RCC 7860 (cell line): ENCODE results near the gene PLCXD1.
"Not testable (repeated sequence)": the region's sequence is repeated elsewhere in the genome, so short reads cannot be mapped to it uniquely, and the experiment has no call there.

Experiments used
- DNase-seq: peaks from one replicate; pipeline ENCODE4 v3.0.0-alpha.2; 2015; ENCODE audit warnings: low spot score
- FAIRE-seq: peaks from 2 replicates; lab custom pipeline; 2012; peaks lifted over from hg19 to GRCh38; lab: Jason Lieb, UNC

The PLCXD1 gene

DNA sequence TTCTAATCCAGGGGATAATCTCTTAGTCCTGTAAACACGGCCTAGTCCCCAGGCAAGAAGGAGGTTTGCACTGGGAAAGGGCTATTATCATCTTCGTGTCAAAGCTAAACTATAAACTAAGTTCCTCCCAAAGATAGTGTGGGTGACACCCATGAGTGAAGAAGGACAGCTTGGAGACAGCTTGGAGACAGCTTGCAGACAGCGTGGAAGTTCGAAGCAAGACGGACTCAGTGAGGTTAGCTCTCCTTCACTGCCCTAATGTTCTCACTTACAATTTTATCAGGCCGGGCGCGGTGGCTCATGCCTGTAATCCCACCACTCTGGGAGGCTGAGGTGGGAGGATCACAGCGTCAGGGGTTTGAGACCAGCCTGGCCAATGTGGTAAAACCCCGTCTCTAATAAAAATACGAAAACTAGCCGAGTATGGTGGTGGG is 19.2 kb upstream of the PLCXD1 start:
- DNase-seq (no peak), FAIRE-seq (no peak)

DNA sequence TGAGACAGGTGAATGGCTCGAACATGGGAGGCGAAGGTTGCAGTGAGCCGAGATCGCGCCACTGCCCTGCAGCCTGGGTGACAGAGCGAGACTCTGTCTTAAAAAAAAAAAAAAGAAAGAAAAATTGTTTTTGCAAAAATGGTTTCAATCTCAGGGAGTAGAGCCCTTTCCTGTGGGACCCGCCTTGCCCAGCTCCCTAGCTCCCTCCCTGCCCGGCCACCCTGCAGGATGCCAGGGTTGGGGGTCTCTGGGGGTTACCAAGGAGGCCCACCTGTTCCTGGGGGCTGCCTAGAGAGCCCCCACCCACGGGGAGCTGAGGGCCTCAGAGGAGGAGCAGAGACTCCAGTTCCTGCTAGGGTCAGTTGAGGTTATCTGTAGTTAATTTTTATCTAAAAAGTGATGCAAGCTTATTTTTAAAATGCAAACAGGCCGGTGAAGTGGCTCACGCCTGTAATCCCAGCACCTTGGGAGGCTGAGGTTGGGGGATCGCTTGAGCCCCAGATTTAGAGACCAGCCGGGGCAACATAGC is 18.7 kb upstream of the PLCXD1 start:
- no peak for FAIRE-seq
- peak; percentile 20 for DNase-seq

DNA sequence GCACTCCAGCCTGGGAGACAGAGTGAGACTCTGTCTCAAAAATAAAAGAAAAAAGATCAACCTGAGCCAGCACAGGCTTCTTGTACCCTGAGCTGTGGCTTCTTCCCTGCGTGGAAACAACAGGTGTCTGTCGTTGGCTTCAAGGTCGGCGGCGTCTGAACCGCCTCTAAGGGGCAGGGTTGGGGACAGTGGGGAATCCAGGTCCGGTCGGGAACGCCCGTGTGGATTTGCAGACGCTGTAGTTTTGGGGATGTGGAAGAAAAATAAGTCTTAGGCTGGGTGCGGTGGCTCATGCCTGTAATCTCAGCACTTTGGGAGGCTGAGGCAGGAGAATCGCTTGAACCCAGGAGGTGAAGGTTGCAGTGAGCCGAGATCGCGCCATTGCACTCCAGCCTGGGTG is 17.2 kb upstream of the PLCXD1 start:
- FAIRE-seq, DNase-seq: not testable (repeated sequence)

DNA sequence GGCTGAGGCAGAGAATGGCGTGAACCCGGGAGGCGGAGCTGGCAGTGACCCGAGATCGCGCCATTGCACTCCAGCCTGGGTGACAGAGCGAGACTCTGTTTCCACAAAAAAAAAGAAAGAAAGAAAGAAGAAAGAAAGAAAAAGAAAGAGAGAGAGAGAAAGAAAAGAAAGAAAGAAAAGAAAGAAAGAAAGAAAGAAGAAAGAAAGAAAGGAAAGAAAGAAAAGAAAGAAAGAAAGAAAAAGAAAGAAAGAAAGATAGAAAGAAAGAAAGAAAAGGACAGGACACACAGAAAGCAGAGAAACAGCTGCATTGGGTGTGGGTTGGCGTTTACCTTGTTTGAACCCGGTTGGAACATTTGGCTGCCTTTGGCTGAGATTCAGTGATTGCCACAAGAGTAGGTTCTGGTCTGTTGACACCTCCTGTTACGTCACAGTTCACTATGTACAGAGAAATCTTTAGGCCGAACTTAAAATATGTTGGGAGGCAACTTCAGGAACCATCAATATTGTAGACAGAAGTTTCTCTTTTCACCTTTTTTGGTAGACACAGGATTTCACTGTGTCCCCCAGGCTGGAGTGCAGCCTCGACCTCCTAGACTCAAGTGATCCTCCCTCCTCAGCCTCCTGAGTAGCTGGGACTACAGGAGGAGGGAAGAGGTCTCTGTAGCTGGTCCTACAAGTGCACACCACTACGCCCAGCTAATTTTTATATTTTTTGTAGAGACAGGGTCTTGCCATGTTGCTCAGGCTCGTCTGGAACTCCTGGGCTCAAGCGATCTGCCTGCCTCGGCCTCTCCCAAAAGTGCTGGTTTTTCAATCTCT is 16.3 kb upstream of the PLCXD1 start:
- FAIRE-seq, result no peak
- no peak for DNase-seq

DNA sequence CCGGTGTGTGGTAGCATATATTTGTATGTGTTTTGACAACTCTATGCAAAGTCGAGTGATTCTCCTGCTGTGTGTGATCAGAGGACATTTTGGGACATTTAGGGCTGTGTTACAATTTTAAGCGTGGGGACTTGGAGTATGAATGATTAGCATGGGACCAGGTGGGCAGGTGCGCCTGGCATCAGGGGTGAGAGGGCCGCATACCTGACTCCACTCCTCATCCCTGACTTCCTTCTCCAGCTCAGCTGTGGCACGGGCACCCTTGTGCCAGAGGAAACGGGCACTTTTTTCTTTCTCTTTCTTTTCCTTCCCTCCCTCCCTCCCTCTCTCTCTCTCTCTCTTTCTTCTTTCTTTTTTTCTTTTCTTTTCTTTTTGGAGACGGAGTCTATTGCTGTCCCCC is 15.7 kb upstream of the PLCXD1 start:
- DNase-seq (no peak), FAIRE-seq (no peak)

DNA sequence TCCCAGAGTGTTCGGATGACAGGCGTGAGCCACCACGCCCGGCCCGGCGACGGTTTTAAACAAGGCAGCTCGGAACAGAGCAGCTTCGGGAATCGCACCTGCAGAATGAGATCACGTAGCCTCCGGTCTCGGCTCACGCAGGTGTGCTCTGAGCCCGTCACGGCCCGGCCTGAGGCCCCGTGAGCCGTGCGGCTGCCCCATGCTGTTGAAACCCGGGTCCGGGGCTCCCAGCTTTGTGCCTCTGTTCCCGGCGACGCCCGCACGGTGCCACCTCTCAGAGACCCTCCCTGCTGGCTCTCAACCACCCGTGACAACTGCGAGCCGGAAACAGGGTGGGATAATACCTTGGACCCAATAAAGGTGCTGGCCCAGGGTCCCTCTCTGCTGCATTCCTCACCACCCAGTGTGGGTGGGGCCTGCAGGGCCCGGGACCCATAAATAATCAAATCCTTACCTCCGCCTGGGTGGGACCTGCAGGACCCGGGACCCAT is 13.4 kb upstream of the PLCXD1 start:
- FAIRE-seq, result no peak

DNA sequence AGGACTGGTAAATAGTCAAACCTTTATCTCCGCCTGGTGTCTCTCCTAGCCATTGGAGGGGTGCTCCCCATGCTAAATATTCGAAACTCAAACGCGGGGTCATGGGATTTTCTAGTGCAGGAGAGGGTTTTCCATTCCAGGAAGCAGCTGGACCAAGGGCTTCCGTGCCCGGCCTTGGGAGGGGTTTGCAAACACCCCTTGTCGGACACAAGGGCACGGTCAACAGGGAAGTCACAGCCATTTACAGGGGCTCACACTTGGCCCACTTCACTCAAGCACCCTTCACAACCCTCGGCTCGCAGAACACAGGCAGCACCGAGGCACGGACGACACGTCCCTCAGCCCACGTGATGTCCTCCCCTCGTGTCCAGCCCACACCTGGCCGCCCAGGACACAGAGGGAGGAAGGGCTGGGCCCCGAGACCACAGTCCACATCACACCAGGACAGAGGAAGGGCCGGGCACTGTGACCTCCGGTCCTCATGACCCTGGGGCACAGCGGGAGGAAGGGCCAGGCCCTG is 10.3 kb upstream of the PLCXD1 start:
- FAIRE-seq (no peak), DNase-seq (no peak)

More for the DNA sequence above, 13.4 kb upstream of the PLCXD1 start:
- DNase-seq, result no peak

DNA sequence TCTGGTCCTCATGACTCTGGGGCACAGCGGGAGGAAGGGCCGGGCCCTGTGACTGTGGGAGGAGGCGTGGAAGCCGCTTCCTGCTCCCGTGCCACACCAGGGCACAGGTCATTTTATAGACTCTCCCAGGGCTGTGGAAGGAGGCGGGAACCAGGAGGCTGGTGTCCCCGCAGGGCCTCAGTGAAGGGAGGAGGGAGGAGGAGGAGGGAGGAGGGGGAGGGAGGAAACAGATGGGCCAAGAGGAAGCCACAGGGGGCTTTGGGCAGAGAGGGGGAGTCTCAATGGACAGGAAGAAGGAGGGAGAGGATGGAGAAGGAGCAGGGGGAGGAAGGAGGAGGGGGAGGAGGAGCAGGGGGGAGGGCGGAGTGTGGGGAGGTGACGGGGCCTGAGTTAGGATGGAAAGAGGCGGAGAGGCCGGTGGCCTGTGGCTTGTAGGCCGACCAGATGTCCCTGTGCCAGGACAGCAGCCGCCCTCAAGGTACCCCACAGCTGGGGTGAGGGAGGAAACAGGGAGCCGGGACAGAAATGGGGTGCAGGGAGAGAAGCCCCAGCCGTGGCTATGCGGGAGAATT is 6.2 kb upstream of the PLCXD1 start:
- no peak for DNase-seq
- no peak for FAIRE-seq

DNA sequence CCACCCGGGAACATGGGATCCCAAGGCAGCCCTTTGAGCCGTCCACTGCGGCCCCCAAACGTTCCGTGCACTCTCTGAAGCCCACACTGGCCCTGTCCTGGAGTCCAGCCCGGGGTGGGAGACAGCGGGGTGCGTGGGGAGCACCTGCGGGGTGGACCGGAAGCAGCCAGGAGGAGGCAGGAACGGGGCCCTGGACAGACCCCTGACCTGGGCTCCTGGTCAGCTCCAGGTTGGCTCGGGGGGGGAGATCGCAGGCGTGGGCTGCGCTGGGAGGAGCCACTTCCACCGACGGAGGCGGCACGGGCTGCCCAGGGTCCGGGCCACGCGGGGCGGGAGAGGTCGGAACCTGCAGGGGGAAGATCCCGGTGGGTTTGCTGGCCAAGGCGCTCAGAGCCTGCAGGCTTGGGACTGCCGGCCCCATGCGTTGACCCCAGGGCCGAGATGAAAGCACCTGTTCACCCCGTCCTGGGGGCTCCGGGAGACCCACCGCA is 5.7 kb upstream of the PLCXD1 start:
- DNase-seq, result no peak
- no peak for FAIRE-seq

DNA sequence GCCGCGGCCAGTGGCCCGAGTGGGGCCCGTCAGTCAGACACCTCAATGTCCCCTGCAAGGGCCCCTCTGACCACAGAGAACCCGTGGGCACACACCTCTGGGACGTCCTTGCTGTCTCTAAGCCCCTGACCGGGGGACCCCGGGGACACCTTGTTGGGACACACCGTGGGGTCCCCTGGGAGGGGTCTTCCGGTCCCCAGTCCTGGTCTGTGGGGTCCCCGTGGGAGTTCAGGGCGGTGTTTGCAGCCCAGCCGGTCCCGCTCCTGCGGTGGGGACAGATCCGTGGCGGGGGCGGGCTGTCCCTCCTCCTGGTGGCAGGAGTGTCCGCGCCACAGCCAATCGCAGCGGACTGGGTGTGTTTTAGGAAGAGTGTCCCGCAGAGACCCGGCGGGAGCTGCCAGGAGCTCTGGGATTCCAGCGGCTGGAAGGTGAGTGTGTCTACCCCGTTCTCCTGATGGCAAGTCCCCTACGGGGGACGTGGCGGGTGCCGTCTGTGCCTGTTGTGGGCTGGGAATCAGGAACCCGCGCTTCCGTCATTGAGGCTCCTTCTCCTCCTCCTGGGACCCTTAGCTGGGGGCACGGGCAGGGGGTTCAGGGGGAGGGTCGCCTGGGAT is 5.1 kb upstream of the PLCXD1 start:
- FAIRE-seq (no peak), DNase-seq (peak; percentile 40)

DNA sequence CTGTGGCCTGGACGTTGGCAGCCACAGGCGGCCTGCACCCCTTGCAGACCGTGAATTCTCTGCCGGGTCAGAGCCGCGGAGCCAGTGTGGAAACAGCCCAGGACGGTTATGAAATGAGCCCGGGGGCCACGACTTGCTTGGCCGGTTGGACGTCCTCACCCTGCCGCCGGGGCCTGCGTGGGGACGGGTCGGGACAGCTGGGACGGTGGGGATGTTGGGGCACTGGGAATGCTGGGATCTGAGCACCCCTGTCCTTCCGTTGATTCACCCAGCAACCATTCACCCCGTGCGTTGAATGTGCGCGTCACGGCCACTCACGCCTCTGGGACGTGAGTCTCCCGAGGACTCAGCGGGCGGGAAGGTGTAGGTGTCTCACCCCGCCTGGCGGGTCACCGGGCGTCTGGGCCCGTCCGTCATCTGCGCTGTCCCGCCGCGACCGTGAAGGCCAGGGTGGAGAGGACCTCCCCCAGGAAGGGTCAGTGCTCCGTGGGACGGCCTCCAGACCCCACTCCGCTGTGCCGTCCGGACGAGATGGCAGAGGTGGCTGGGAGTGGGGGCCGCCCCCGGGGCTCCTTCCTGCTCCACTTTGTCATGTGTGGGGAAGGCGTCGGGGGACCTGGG is 4.5 kb upstream of the PLCXD1 start:
- FAIRE-seq, result no peak

DNA sequence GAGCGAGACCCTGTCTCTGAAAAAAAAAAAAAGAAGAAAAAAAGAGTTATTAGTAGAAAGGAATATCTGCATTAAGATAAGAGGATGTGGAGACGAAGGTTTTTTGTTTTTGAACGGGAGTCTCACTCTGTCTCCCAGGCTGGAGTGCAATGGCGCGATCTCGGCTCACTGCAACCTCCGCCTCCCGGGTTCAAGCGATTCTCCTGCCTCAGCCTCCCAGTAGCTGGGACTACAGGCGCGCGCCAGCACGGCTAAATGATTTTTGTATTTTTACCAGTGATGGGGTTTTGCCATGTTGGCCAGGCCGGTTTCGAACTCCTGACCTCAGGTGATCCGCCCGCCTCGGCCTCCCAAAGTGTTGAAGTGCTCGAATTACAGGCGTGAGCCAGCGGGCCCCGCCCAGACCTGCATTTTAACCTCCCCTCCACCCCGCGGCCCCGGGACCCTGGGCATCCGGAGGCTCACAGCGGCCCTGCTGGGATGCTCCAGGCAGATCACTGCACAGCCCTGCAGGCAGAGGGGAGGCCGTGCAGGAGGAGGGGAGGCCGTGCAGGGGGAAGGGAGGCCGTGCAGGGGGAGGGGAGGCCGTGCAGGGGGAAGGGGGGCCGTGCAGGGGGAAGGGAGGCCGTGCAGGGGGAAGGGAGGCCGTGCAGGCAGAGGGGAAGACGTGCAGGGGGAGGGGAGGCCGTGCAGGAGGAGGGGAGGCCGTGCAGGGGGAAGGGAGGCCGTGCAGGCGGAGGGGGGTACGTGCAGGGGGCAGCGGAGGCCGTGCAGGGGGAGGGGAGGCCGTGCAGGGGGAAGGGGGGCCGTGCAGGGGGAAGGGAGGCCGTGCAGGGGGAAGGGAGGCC is 1.2 kb upstream of the PLCXD1 start:
- FAIRE-seq, DNase-seq: not testable (repeated sequence)

More for the DNA sequence above, 4.5 kb upstream of the PLCXD1 start:
- DNase-seq, result peak; percentile 14

DNA sequence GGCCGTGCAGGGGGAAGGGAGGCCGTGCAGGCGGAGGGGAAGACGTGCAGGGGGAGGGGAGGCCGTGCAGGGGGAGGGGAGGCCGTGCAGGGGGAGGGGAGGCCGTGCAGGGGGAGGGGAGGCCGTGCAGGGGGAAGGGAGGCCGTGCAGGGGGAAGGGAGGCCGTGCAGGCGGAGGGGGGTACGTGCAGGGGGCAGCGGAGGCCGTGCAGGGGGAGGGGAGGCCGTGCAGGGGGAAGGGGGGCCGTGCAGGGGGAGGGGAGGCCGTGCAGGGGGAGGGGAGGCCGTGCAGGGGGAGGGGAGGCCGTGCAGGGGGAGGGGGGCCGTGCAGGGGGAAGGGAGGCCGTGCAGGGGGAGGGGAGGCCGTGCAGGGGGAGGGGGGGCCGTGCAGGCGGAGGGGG is 459 bp upstream of the PLCXD1 start:
- FAIRE-seq, DNase-seq: not testable (repeated sequence)

DNA sequence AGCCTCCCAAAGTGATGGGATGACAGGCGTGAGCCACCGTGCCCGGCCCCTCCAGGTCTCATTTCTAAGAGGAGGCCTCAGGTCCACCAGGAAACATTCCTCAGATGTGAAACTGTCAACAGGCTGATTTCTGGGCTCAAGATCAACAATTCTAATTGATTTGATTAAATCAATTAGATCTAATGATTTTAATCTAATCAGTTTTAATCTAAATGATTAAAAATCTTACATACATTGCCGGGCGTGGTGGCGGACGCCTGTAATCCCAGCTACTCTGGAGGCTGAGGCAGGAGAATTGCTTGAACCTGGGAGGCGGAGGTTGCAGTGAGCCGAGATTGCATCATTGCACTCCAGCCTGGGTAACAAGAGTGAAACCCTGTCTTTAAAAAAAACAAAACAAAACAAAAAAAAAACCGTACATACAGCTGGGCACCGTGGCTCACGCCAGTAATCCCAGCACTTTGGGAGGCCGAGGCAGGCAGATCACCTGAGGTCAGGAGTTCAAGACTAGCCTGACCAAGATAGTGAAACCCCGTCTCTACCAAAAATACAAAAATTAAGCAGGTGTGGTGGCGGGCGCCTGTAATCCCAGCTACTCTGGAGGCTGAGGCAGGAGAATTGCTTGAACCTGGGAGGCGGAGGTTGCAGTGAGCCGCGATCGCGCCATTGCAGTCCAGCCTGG is 960 bp downstream of the PLCXD1 start:
- FAIRE-seq, DNase-seq: not testable (repeated sequence)

DNA sequence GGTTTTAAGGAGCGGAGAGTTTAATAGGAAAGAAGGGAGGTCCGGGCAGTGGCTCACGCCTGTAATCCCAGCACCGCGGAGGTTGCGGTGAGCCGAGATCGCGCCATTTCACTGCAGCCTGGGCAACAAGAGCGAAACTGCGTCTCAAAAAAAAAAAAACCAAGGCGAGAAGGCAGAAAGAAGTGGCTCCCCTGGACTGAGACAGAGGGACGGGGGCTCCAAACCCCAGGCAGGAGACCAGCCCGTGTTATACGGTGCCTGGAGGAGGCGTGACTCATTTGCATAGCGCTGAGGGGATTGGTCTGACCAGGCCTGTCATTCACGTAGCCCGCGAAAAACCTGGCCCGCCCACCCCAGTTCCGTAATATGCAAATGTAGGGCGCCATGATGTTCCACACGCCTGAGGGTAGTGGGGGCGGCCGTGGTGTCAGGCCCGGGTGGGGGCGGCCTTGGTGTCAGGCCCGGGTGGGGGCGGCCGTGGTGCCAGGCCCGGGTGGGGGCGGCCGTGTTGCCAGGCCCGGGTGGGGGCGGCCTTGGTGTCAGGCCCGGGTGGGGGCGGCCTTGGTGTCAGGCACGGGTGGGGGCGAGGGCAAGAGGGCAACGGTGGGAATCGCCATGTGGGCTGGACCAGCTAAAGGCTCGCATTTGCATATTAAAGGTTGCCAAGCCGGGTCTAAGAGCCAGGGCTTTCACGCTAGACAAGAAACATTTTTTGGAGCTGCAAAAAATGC is 2.1 kb downstream of the PLCXD1 start:
- no peak for FAIRE-seq
- DNase-seq, result peak; percentile 58

DNA sequence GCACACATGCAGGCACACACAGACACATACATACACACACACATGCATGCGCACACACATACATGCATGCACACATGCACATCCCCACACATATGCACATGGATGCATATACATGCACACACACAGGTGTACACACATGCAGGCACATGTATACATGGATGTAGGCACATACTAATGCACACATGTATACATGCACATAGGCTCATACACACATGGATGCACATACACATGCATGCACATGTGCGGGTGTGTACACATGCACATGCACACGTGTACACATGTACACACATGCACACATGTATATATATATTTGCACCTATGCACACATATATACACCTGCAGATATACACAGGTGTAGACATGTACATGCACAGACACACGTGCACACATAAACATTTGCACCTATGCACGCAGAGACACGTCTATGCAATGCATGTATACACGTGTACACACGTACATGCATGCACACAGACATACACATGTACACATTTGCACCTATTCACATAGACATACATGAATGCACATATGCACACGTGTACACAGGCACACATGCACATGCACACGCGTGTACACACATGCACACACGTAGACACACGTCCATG is 4.0 kb downstream of the PLCXD1 start:
- no peak for FAIRE-seq
- no peak for DNase-seq

DNA sequence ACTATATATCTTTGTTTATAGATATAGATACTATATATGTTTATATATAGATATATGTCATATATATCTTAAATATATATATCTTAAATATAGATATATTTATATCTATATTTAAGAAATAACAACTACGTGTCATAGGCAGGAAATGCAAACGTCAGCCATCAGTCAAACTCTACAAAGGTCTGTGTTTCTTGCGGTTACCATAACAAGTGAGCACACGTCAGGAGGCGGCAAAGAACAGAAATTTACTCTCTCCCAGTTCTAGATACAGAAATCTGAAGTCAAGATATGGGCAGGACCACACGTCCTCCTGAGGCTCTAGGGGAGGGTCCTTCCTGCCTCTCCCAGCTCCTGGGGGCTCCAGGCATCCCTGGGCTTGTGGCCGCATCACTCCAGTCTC is 6.5 kb downstream of the PLCXD1 start:
- FAIRE-seq (no peak), DNase-seq (no peak)

DNA sequence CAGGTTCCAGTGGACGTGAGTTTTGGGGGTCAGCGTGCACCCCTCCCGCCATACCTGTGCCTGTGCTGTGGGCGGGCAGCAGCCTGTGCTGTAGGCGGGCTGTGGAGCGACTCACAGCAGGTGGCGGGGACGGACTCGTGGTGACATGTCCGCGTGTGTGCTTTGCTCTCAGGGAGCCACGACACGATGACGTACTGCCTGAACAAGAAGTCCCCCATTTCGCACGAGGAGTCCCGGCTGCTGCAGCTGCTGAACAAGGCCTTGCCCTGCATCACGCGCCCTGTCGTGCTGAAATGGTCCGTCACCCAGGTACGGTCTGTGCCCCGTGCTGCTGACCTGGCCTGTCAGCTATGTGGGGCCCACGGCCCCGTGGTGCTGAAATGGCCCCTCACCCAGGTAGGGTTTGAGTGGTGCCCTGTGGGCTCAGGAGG is 7.4 kb downstream of the PLCXD1 start:
- FAIRE-seq (no peak), DNase-seq (no peak)
